Sigmoid colon (tissue), 4 donors: Measurements from ENCODE around the gene UBP1.

Source experiments
- EP300 ChIP-seq, 4 donors: sonication (generic); formaldehyde crosslinking; IDR thresholded peaks; one replicate each; pipeline ENCODE4 v1.6.1; 2017; ENCODE audit warnings: antibody characterized with exemption in 4 of 4
- POLR2AphosphoS5 ChIP-seq, 4 donors: sonication (generic); formaldehyde crosslinking; IDR thresholded peaks; one replicate each; pipeline ENCODE4 v1.6.1; 2017; ENCODE audit warnings: antibody characterized with exemption in 4 of 4

GRCh38 chr3:33364531-33365128 is 75.6 kb downstream of the UBP1 start:
- TF ChIP-seq POLR2AphosphoS5 (IDR thresholded peaks at IDR 0.05) (no peak), EP300 (IDR thresholded peaks at IDR 0.05) (no peak)
